ENCODE measurements around the gene TIAM2.

The TIAM2 gene

DNA sequence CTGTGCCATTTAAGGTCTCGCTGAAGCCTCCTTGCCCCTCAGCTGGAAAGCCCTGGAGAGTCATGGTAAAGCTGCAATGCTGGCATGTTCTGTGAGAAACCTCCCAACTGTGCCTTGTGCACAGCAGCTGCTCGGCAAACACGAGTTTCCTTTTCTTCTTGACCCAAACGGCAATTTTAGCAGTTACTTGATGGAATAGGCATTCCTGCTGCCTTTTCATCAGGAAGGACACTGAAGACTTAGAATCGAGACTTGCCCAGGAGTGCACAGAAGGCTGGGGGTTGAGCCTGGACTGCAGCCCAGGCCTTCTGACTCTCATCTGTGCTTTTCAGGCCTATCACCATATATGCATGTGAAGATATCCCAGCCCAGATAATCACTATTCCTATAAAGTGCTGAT, 240.0 kb downstream of the TIAM2 start:
- DNase-seq (ENCODE audit: low spot score) = no peak

DNA sequence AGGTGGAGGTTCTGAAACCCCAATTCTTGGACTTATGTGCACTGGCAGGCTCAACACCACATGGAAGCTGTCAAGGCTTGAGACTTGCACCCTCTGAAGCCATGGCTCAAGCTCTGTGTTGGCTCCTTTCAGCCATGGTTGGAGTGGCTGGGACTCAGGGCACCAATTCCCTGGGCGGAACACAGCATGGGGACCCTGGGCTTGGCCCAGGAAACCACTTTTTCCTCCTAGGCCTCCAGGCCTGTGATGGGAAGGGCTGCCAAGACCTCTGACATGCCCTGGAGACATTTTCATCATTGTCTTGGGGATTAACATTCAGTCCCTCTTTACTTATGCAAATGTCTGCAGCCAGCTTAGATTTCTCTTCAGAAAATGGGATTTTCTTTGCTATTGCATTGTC, 242.5 kb downstream of the TIAM2 start:
- DNase-seq (ENCODE audit: low spot score) = no peak

DNA sequence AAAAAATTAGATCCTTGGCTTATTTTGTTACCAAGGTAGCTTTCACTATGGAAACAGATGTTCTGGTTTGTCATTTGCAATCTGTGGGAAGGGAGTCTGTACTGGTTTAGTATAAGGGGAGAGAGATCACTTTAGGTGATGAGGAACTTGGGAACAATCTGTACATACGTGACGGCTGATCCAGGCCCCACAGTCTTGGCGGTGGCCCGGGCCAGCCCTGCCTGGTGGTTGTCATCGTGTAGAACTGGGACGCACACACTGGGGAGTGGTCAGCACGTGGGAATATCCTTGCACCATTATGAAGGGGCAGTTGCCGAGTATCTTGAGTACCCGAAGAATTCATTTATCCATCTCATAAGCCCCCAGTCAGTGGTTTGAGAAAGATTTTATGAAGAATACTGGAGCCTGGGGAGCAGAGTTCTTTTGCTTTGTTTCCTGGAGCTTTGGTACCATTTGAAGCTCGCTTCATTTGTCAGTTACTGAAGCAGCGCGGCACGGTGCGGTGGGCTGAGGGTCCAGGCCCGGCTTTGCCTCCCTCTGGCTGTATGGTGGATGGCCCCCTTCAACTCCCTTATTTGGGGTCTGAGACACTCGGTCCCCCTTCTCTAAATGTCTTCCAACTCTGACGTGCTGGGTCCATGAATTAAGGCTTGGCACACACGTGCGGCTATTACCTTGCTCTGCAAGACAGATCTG, 245.9 kb downstream of the TIAM2 start:
- DNase-seq (ENCODE audit: low spot score) = no peak

DNA sequence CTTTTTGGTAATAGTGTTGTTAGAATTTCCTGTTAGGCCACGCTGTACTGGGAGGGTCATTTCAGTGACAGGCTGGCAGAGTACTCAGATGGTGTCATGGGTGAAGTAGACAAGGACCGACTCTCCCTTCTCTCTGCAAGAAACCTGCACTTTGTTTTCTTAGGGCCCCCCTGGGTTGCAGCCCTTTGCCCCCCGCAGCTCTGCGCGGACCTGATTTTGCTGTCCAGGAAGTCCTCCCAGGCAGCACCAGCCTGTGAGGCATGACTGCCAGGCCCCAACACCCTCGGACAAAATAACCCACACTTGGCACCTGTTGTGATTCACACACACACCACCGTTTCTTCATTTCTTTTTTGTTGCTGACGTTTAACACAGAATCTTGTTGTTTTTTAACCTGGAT, 246.9 kb downstream of the TIAM2 start:
- no peak for DNase-seq (ENCODE audit: low spot score)

DNA sequence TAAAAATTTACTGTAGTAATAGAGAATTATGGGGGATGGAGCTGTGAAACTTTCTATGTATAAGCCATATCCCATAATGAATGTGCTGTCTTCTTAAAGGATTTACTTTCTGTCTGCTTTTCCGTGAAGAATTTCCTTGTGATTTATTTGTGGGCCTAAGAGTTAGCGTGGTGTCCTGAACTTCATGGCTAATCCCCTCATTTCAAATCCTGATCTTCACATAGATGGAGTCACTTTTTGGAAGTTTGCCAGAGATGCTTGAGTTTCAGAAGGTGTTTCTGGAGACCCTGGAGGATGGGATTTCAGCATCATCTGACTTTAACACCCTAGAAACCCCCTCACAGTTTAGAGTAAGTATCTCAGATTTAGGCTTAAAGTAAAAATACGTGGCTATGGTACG, 249.3 kb downstream of the TIAM2 start:
- DNase-seq (ENCODE audit: low spot score) = no peak

DNA sequence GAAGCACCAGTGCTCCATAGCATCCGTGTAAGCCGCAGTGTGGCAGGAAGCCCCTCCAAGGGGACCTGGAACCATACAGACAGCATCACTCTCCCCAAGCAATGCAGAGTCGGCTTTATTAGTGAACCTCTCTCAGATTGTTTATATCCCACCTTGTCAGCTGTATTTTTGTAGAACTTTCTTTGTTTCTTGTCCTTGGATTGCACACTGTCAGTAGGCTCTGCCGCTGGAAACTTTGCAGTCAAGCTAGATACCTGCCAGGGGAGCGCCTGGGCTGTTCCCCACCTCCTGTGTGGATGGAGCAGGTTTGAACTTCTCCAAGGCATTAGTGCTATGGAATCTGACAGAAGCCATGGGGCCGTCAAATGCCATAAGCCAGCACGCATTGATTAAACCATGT, 250.1 kb downstream of the TIAM2 start:
- no peak for DNase-seq (ENCODE audit: low spot score)

DNA sequence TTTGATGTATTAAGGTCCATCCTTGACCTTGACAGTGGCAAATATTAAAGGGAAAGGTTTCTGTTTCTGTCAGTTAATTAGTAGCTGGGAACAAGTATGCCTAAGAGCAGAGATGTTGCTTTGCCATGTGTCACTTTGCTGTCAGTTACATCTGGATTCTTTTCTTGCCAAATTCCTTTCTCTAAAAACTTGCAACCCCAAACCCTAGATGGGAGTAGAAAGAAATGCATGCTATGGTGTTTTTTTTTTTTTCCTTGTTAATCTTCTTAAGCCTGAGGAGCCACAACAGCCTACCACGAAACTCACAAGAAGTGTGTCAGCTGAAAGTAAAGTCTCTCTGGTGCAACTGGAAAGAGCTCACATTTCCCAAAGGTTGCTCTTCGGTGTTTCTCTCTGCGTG, 250.7 kb downstream of the TIAM2 start:
- DNase-seq (ENCODE audit: low spot score) = no peak

DNA sequence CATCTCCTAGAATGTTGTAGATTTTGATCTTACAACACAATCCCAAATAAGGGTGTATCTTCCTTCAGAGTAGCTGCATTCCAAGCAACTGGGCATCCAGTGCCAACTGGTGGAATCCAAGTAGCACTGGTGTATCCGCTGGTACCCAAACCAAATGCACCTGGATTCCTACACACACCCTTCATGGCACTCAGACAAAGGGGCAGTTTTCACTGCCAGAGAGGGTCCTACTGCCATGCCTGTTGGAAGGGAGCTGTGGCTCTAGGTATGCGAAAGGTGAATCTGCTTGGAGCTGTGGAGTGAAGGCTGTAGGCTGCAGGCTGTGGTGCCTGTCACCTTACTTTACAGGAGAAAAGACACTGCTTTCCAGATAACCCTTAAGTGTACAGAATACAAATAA, 251.7 kb downstream of the TIAM2 start:
- no peak for DNase-seq (ENCODE audit: low spot score)

DNA sequence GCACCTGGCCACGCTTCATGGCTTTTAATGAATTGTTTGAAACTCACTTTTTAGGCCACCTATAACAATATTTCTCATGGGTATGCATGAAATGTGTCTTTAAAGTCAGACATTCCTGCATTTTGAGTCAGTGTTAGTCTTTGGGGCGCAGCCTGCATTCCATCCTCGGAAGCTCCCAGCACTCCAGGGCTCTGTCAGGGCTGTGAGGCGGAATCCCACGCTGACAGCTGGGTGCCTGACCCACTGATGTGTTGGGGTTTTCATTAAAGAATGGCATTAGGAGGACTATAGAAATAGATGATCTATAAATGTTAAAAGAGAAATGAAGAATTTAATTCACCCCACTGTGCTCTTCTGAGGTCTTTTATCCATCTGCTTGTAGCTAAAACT, 252.5 kb downstream of the TIAM2 start:
- peak; percentile 52 for DNase-seq (ENCODE audit: low spot score)

DNA sequence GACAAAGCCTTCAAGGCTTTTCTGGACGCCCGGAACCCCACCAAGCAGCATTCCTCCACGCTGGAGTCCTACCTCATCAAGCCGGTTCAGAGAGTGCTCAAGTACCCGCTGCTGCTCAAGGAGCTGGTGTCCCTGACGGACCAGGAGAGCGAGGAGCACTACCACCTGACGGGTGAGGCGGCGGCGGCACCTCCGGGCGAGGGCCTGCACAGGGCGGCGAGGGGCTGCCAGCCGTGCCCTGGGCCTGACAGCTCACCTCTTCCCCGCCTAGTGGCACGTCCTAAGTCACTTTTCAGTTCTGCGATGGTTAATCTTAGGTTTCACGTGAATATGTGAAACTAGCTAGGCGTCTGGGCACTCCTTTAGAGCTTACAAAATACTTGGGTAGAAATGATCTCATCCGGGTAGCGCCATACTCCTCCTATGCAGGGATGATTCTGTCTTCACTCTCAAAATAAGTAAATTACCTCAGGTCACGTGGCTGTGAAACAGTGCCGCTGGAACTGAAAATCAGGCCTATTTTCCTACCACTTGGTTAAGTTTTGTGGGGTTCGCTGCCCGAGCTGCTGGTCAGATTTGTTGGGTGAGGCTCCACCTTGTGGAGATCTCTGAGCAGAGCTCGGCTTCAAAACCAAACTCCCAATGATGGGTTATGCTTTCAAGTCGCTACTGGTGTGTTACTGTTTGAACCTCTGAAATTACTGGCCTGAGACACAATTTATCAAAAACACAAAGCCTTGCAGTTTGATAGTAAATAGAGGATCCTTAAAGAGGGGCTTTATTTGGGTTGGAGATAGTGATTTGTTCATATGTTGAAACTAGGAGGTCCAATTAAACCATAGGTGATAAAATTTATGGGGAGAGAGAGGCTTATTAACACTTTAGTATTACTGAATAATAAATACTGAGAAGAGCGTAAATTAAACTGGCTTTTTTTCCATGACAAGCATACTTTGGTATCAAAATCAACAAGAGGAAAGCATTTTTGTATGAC, 253.2 kb downstream of the TIAM2 start:
- DNase-seq (ENCODE audit: low spot score) = peak; percentile 75

DNA sequence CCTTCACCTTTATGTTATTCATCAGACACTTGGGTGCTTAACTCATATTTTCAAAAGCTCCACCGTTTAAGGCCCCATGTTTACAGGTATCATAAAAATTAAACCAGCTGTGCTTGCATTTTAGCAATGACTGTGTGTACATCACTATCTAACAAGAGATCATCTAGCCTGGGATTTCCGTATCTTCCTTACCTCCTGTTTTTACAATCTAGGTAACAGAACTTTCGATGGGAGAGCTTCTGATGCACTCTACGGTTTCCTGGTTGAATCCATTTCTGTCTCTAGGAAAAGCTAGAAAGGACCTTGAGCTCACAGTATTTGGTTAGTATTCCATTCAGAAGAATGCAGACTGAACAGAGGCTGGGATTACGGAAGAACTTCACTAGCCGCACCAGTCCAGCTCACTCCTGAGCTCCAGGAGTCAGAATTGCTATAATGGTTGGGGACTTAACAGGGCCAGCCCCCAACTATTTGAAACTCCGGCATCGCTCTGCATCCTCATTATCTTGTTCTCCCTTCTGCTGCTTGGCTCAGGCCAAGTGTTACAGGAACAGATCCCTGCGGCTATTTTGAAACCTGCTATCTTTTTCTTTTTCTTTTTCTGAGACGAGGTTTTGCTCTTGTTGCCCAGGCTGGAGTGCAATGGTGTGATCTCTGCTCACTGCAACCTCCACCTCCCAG, 255.7 kb downstream of the TIAM2 start:
- DNase-seq (ENCODE audit: low spot score) = no peak

DNA sequence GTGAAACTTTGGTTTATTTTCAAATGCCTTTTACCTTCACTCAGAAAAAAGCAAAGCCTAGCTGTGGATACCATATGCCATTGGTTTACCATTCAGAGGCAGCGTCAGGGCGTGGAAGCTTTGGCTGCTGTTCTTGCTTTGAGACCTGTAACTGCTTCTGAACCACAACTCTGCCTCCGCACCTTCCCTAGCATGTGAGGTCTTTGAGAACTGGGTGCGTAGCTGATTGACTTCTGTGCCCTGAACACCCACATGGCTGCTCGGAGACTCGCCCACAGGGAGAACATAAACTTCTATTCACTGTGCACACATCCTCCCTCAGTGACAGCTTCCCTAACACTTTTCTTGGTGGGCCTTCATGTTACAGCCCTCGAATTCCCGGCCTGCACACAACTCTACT, 257.5 kb downstream of the TIAM2 start:
- DNase-seq (ENCODE audit: low spot score) = no peak

DNA sequence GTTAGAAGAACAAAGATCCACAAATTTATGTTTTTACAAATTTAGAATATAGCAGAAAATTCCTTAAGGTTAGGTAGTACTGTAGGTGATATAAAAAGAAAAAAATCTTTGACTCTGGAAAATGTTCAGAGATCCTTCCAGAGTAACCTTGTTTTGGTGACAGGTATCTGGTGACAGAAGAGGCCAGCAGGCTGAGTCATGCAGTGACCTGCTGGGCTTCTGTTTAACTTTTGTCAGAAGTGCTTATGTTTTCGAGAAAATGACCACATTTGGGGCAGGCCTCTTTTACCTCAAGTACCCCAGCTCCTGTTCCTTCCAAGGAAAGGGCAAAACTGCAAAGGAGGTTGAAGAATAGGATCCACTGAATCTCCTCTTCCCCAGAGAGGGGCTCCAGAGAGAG, 258.2 kb downstream of the TIAM2 start:
- no peak for DNase-seq (ENCODE audit: low spot score)

DNA sequence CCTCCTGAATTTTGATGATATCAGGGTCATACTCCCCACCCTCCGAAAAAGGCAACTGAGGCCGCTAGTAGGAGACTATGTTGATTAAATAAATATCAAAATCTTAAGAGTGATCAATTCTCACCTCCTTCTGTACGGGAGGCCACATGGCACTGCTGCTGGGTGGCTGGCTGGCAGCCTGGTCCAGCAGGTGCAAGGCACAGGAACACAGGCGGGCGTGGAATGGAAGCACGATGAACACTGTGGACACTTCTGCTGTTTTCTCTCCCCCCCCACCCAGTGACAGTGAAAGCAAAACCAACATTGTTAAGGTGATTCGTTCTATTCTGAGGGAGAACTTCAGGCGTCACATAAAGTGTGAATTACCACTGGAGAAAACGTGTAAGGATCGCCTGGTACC, 259.0 kb downstream of the TIAM2 start:
- no peak for DNase-seq (ENCODE audit: low spot score)

DNA sequence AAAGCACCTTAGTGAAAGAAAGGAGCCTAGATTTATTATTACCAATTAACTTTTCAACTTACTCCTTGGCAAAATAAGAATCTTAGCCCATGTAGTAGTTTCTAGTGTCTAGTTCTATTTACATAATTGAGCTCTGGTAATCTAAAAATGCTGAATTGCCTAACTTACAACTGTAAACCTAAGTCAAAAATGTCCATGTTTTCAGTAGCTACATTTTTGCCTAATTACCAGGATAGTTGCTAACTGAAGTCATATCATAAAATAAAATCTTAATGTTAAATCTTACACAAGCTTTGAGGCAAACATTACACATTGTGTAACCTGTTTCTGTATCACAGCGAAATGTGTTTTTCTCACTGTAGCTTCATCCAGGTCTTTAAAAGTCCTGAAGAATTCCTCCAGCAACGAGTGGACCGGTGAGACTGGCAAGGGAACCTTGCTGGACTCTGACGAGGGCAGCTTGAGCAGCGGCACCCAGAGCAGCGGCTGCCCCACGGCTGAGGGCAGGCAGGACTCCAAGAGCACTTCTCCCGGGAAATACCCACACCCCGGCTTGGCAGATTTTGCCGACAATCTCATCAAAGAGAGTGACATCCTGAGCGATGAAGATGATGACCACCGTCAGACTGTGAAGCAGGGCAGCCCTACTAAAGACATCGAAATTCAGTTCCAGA, 261.1 kb downstream of the TIAM2 start:
- no peak for DNase-seq (ENCODE audit: low spot score)

DNA sequence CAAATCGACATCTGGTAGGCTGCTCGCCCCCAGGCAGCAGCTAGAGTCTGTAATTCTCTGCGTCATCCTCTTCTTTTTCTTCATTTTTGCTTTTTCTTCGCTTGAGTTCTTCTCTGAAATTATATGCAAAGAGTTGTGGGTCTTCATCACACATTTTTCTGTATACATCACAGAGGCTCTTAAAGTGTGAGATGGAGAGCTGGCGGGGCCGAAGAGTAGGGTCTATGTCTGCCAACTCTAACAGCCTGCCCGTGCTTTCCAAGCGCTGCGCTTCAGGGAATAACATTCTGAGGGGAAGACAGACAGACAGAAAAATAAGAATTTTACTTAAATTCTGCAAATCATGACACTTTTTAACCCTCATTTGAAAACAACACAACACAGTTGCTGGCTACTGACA, 262.7 kb downstream of the TIAM2 start:
- no peak for DNase-seq (ENCODE audit: low spot score)

DNA sequence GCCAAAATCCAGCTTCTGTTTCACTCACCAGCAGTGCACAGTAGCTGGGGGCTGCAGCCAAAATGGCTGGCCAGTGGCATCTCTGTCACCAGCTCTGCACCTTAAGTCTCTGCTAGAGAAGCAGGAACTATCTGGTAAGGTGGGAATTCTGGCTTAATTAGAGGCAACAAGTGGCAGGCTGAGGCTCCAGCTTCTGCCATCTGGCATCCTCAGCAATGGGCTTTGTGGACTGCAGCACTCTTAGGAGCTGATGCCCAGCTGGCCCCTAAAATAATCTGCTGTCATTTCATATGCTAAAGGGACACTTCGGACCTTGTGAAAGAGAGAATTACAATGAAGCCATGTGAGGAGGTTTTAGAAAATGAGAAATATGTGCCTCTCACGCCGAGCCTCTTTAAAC, 264.1 kb downstream of the TIAM2 start:
- no peak for DNase-seq (ENCODE audit: low spot score)

DNA sequence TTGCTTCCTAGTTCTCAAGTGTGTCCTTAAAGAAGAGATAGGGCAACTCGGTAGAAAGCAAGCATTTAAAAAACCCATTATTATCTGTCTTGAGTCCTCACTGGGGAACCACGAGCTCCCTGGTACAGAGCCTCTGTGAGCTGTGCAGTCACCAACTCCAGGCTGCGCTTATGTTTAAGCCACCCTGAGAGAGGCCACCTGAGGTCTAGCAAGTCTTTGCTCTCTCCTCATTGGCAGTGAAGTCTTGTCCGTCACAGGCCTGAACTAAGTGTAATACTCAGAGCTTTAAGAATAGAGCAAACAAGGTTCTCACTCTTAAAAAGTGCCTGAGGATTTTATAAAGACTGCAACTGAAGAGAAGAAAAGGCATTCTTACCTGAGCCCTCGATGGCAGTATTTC, 264.8 kb downstream of the TIAM2 start:
- no peak for DNase-seq (ENCODE audit: low spot score)

DNA sequence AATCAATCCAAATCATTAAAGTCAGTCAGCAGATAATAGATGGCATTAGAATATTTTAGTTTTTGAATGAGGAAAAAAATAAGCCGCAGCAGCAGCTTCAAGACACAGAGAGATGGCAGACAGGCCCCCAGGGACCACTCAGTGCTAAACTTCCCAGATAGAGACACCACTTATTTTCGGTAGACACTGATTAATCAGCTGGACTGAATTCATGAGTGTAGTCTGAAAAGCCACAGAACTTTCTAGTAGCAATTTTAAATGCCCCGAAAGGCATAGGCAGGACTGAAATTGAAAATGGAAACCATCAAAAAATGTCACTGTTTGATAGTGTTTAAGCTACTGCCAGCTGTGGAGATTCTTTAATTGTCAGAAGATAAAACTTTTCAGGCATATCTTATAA, 265.6 kb downstream of the TIAM2 start:
- no peak for DNase-seq (ENCODE audit: low spot score)

DNA sequence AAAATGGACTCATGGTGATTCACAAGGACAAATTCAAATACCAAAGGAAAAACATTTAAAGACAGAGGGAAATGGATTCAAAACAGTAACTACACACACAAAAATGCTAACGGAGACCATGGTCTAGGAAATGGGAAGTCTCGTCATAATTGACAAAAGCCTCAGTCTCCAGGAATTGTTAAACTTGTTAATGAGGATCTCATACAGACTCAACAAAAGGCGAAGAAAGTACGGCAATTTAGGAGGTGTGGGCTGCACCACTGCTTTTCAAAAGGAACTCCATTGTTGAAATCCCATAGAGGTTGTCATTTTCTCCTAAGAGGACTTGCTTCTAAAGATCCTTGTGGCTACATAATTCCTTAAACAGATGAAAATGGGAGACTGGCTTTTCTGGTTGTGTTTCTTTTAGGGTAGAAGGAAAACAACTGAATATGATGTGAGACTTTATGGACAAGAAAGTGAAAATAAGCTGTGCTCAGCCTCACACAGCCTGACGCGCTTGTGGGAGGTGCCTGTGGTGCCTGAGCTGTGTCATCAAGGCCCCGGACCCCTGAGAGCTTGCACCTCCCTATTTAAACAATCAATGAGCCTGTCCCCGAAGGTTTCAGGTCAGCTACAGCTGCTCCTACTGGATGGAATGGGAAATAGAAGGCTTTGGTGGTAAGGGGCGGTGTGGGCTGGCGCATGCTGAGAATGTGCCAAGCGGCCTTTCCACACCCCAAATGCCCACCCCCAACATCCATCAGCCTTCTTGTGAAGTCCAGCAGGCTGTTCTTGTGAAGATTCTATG, 266.2 kb downstream of the TIAM2 start:
- DNase-seq (ENCODE audit: low spot score) = peak; percentile 43

DNA sequence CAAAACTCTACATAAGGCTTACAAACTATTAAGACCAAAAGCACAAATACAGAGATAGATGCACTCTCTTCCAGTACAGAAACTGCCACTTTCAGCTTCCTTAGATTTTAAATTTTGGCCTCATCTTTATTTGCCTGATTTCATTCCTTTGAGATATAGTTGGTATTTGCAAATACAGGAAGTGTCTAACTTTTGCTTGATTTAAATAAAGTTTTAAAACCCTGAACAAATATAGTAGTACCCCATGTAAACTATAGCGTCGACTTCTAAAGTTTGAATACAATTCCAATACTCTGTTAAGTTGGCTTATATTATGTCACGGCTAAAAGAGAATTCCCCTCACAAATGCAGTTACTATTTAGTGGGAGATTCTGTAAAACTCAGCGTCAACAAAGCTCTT, 267.5 kb downstream of the TIAM2 start:
- DNase-seq (ENCODE audit: low spot score) = no peak

All from iPS-NIHi11 (cell line).